PC-9 (cell line): ENCODE results near the gene IL1RN.

Experiments used
- CTCF ChIP-seq: fragments of 200-600 bp; sonication (generic); conservative IDR thresholded peaks from 2 replicates; pipeline ENCODE4 v1.6.1; 2017; ENCODE audit warnings: mixed run types, antibody characterized with exemption, mild to moderate bottlenecking, moderate library complexity
- EZH2 ChIP-seq: fragments of 200-600 bp; sonication (generic); IDR thresholded peaks from 2 replicates; pipeline ENCODE4 v1.8.0; 2017; ENCODE audit warnings: antibody characterized with exemption, low read depth

- no peak for TF ChIP-seq CTCF
- TF ChIP-seq EZH2: no peak
These were observed 38.8 kb downstream of the IL1RN start for GRCh38 chr2:113166187-113166645.
